H1 (cell line): ENCODE results near the gene SP1. TPM values are rescaled to one million over a fixed set of nuclear protein-coding genes. Genes with fewer than 3 reads are reported as not detected.

Experiments
- ATF2 ChIP-seq: IDR thresholded peaks from 2 replicates; pipeline ENCODE4 v1.6.1; 2012; ENCODE audit warnings: low read length, inconsistent platforms
- POLR2AphosphoS5 ChIP-seq: IDR thresholded peaks from 2 replicates; pipeline ENCODE4 v1.6.1; 2011; ENCODE audit warnings: low read depth, low read length
- RAD21 ChIP-seq, 2 experiments: IDR thresholded peaks in 1 of 2; conservative IDR thresholded peaks in 1 of 2; 2 replicates each; pipeline ENCODE4 v1.6.1; 2011; ENCODE audit warnings: low read depth in 2 of 2, low read length in 2 of 2, improper control_type of control experiment in 1 of 2, inconsistent platforms in 1 of 2, mild to moderate bottlenecking in 1 of 2, moderate library complexity in 1 of 2
- RNF2 ChIP-seq: fragments of 200-900, 300-1000 bp; sonication (generic); IDR thresholded peaks from 2 replicates; pipeline ENCODE4 v1.7.1; 2016; ENCODE audit warnings: borderline replicate concordance, low read depth, mild to moderate bottlenecking, antibody characterized with exemption, low read length; ENCODE audit not compliant: poor library complexity, severe bottlenecking; ENCODE audit errors: missing control alignments
- SIRT6 ChIP-seq: IDR thresholded peaks from one replicate; pipeline ENCODE4 v1.7.1; 2012; ENCODE audit warnings: low read length, inconsistent platforms
- SP1 ChIP-seq: IDR thresholded peaks from 2 replicates; pipeline ENCODE4 v1.6.1; 2011; ENCODE audit warnings: low read depth, low read length
- TCF12 ChIP-seq: IDR thresholded peaks from 2 replicates; pipeline ENCODE4 v1.6.1; 2011; ENCODE audit warnings: low read depth, mild to moderate bottlenecking, low read length
- polyA plus RNA-seq, 7 experiments: library from polyadenylated mRNA; depleted of rRNA in 3 of 7; stranded (reverse) in 5 of 7; unstranded in 2 of 7; fragments of >200 nt in 5 of 7; fragments of 200-250 nt in 2 of 7; gene quantifications; 1 replicate in 5 of 7; 2 replicates in 1 of 7; 4 replicates in 1 of 7; pipeline versions ENCODE4 v1.2.1 to v1.2.3, GENCODE V29; 2011 to 2013; ENCODE audit warnings: missing spikeins in 2 of 7, mixed read lengths in 2 of 7
- total RNA-seq: library from RNA; stranded (reverse); fragmentation: NEBNext Ultra II Directional; extraction: Animal tissue kit (Norgen Biotek cat#: 25700); gene quantifications from 2 replicates; pipeline ENCODE4 v1.2.1, GENCODE V29; 2021

Gene SP1
- total and polyA plus RNA-seq, 2 of the 8 experiments (the other 6 are each of a cell fraction or from before 2014, with no cell fraction given), result 50.7 to 75.2 TPM

- TF ChIP-seq RNF2 (no peak), POLR2AphosphoS5 (no peak), ATF2 (no peak), TCF12 (no peak), SP1 (no peak), SIRT6 (no peak), RAD21 (IDR thresholded peaks at IDR 0.05 in 1 of 2, conservative IDR thresholded peaks at IDR 0.05 in 1 of 2; ENCODE audit: low read depth in 2 of 2, low read length in 2 of 2) (no peak)
These were observed 32.1 kb upstream of the SP1 start (continued) for GRCh38 chr12:53347905-53348304.
